H9 (cell line): ENCODE results near the gene SLC34A3. TPM values are rescaled to one million over a fixed set of nuclear protein-coding genes. Genes with fewer than 3 reads are reported as not detected.

Experiments used
- DNase-seq: peaks from one replicate; pipeline ENCODE4 v3.0.0-alpha.2; 2017
- H2AFZ ChIP-seq: one replicate; pipeline ENCODE4 v1.6.1; 2013; ENCODE audit warnings: mild to moderate bottlenecking, low read length, control low read depth, moderate library complexity
- H2AK5ac ChIP-seq: 2 replicates; pipeline ENCODE4 v1.6.1; 2013; ENCODE audit warnings: low read length, control low read depth, mixed read lengths; ENCODE audit not compliant: insufficient read length
- H2BK120ac ChIP-seq: one replicate; pipeline ENCODE4 v1.6.1; 2013; ENCODE audit warnings: low read depth, mild to moderate bottlenecking, low read length, control low read depth, inconsistent platforms; ENCODE audit not compliant: poor library complexity, severe bottlenecking
- H2BK12ac ChIP-seq: 2 replicates; pipeline ENCODE4 v1.6.1; 2013; ENCODE audit warnings: low read length, control low read depth, mixed read lengths, low read depth; ENCODE audit not compliant: insufficient read length
- H2BK15ac ChIP-seq: 2 replicates; pipeline ENCODE4 v1.6.1; 2013; ENCODE audit warnings: low read depth, low read length, control low read depth
- H2BK20ac ChIP-seq: one replicate; pipeline ENCODE4 v1.6.1; 2013; ENCODE audit warnings: low read depth, mild to moderate bottlenecking, low read length, control low read depth, inconsistent platforms; ENCODE audit not compliant: poor library complexity, severe bottlenecking
- H2BK5ac ChIP-seq: 2 replicates; pipeline ENCODE4 v1.6.1; 2013; ENCODE audit warnings: low read length, control low read depth, mixed read lengths; ENCODE audit not compliant: insufficient read length
- H3K14ac ChIP-seq: 2 replicates; pipeline ENCODE4 v1.6.1; 2013; ENCODE audit warnings: low read length, control low read depth; ENCODE audit not compliant: insufficient read depth
- H3K18ac ChIP-seq: 2 replicates; pipeline ENCODE4 v1.6.1; 2013; ENCODE audit warnings: low read depth, mild to moderate bottlenecking, mixed read lengths, low read length, control low read depth; ENCODE audit not compliant: insufficient read length
- H3K23ac ChIP-seq: 2 replicates; pipeline ENCODE4 v1.6.1; 2013; ENCODE audit warnings: low read length, control low read depth, mixed read lengths, low read depth; ENCODE audit not compliant: insufficient read length
- H3K23me2 ChIP-seq: 2 replicates; pipeline ENCODE4 v1.6.1; 2013; ENCODE audit warnings: low read depth, mild to moderate bottlenecking, mixed read lengths, low read length, control low read depth; ENCODE audit not compliant: insufficient read length, poor library complexity, severe bottlenecking
- H3K27ac ChIP-seq: 2 replicates; pipeline ENCODE4 v1.5.1; 2013; ENCODE audit warnings: low read length, control low read depth, mixed read lengths, low read depth; ENCODE audit not compliant: insufficient read length
- H3K27me3 ChIP-seq: 2 replicates; pipeline ENCODE4 v1.6.1; 2013; ENCODE audit warnings: low read length, control low read depth, inconsistent platforms; ENCODE audit not compliant: insufficient read depth
- H3K4ac ChIP-seq: 2 replicates; pipeline ENCODE4 v1.6.1; 2013; ENCODE audit warnings: low read depth, mild to moderate bottlenecking, control low read depth, inconsistent platforms, low read length, moderate library complexity
- H3K4me1 ChIP-seq: 2 replicates; pipeline ENCODE4 v1.6.1; 2013; ENCODE audit warnings: low read length, control low read depth, inconsistent platforms; ENCODE audit not compliant: insufficient read depth
- H3K4me2 ChIP-seq: 2 replicates; pipeline ENCODE4 v1.6.1; 2013; ENCODE audit warnings: low read length, control low read depth, mixed read lengths; ENCODE audit not compliant: insufficient read length, insufficient read depth
- H3K56ac ChIP-seq: 2 replicates; pipeline ENCODE4 v1.6.1; 2013; ENCODE audit warnings: low read depth, mild to moderate bottlenecking, mixed read lengths, low read length, control low read depth; ENCODE audit not compliant: insufficient read length
- H3K79me1 ChIP-seq: 2 replicates; pipeline ENCODE4 v1.6.1; 2013; ENCODE audit warnings: low read depth, mild to moderate bottlenecking, moderate library complexity, low read length, control low read depth, inconsistent platforms; ENCODE audit not compliant: insufficient read depth, poor library complexity, severe bottlenecking
- H3K79me2 ChIP-seq: 2 replicates; pipeline ENCODE4 v1.6.1; 2013; ENCODE audit warnings: low read length, control low read depth, inconsistent platforms; ENCODE audit not compliant: insufficient read depth
- H3K9ac ChIP-seq: 2 replicates; pipeline ENCODE4 v1.6.1; 2013; ENCODE audit warnings: low read length, control low read depth, mixed read lengths; ENCODE audit not compliant: insufficient read length; ENCODE audit errors: extremely low read depth
- H3K9me3 ChIP-seq: one replicate; pipeline ENCODE4 v1.6.1; 2013; ENCODE audit warnings: low read depth, low read length, inconsistent platforms; ENCODE audit not compliant: control insufficient read depth
- H3T11ph ChIP-seq: one replicate; pipeline ENCODE4 v1.6.1; 2013; ENCODE audit warnings: mild to moderate bottlenecking, low read length, control low read depth, inconsistent platforms
- H4K20me1 ChIP-seq: one replicate; pipeline ENCODE4 v1.6.1; 2013; ENCODE audit not compliant: control insufficient read depth, insufficient read length, insufficient read depth
- H4K5ac ChIP-seq: 2 replicates; pipeline ENCODE4 v1.6.1; 2013; ENCODE audit warnings: low read depth, mild to moderate bottlenecking, mixed read lengths, low read length, control low read depth; ENCODE audit not compliant: insufficient read length
- H4K8ac ChIP-seq: replicated peaks from 2 replicates; pipeline ENCODE4 v1.6.1; 2013; ENCODE audit warnings: low read length, control low read depth, mixed read lengths, low read depth; ENCODE audit not compliant: insufficient read length
- H4K91ac ChIP-seq: 2 replicates; pipeline ENCODE4 v1.6.1; 2013; ENCODE audit warnings: low read depth, mild to moderate bottlenecking, moderate library complexity, mixed read lengths, low read length, control low read depth; ENCODE audit not compliant: insufficient read length
- H3K27ac Mint-ChIP-seq, 3 experiments: 2 replicates in 2 of 3; 3 replicates in 1 of 3; pipeline ENCODE4 v1.8.0; 2020 to 2021; ENCODE audit warnings: mixed read lengths in 3 of 3, mild to moderate bottlenecking in 1 of 3, moderate library complexity in 1 of 3
- H3K27me3 Mint-ChIP-seq: 2 replicates; pipeline ENCODE4 v1.8.0; 2021; ENCODE audit warnings: low read depth, mild to moderate bottlenecking, moderate library complexity, mixed read lengths
- H3K36me3 Mint-ChIP-seq, 3 experiments: 2 replicates in 2 of 3; 3 replicates in 1 of 3; pipeline ENCODE4 v1.8.0; 2020 to 2021; ENCODE audit warnings: low read depth in 3 of 3, mixed read lengths in 3 of 3; ENCODE audit not compliant: insufficient read depth in 1 of 3
- H3K4me1 Mint-ChIP-seq, 2 experiments: 2 replicates each; pipeline ENCODE4 v1.8.0; 2020; ENCODE audit warnings: mixed read lengths in 2 of 2
- H3K4me3 Mint-ChIP-seq, 2 experiments: 2 replicates in 1 of 2; 3 replicates in 1 of 2; pipeline ENCODE4 v1.8.0; 2020 to 2021; ENCODE audit warnings: mild to moderate bottlenecking in 2 of 2, mixed read lengths in 2 of 2, moderate library complexity in 1 of 2
- H3K9me3 Mint-ChIP-seq, 2 experiments: 2 replicates in 1 of 2; 3 replicates in 1 of 2; pipeline ENCODE4 v1.8.0; 2020; ENCODE audit warnings: mild to moderate bottlenecking in 2 of 2, mixed read lengths in 2 of 2, moderate library complexity in 1 of 2
- WGBS: extraction: QIAGEN DNeasy Blood & Tissue Kit; methylation state at CpG from one replicate; pipeline ENCODE4 v1.1.7; 2013; ENCODE audit warnings: missing lambda C conversion rate, low lambda C conversion rate, mixed read lengths; ENCODE audit not compliant: insufficient read length; ENCODE audit errors: extremely low coverage; 5-methylcytosine and 5-hydroxymethylcytosine counted together
- total RNA-seq: library from RNA; stranded (reverse); gene quantifications from 2 replicates; pipeline ENCODE4 v1.2.1, GENCODE V29; 2021
- TF ChIP-seq, protein P1 (sequence below): fragments of 200-600 bp; sonication (generic); conservative IDR thresholded peaks from 3 replicates; pipeline ENCODE4 v1.8.0; 2021; ENCODE audit warnings: antibody characterized with exemption, mild to moderate bottlenecking

Gene SLC34A3
- total RNA-seq, 1 experiment from 2014 or later = not detected

DNA sequence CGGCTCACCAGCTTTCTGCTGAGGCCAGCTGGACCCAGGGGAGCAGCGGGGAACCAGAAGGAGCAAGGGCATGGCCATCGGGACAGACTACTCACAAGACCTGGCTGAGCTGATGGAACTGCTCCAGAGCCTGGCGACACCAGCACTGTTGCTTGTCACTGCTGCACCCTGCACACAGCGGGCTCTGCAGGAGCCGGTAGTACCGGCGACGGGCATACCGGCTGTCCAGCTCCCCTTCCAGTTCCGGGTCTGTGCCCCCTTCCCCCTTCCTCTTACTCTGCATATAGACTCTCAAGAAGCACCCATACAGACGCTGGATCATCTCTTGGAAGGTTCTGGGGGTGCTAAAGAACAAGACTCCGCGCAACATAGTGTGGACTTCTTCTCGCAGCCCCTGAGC, 43.3 kb upstream of the SLC34A3 start:
- Mint-ChIP-seq H3K36me3 (peaks cover 7 to 59% (median 49%) of the 10 kb centered on the region in 3 experiments; a peak in 6 of 7 replicates), H3K4me3 (peak overlapping the region; percentile 90 to 97), H3K9me3 (no peaks in the 10 kb centered on the region), H3K4me1 (peaks cover 17 to 22% of the 10 kb centered on the region in 2 experiments), H3K27ac (peak overlapping the region in 1 of 3 experiments; percentile 88; a peak in 2 of 7 replicates), H3K27me3 (no peaks in the 10 kb centered on the region)
- no peak overlapping the region for H3K23ac ChIP-seq
- H2BK15ac ChIP-seq = no peak overlapping the region
- no peak overlapping the region for H2BK20ac ChIP-seq
- H4K20me1 ChIP-seq = peaks cover 2% of the 10 kb centered on the region
- no peaks in the 10 kb centered on the region for H3K27me3 ChIP-seq
- H3K79me1 ChIP-seq = peaks cover 6% of the 10 kb centered on the region
- no peak overlapping the region for H3K4ac ChIP-seq
- no peak overlapping the region for H3K56ac ChIP-seq
- DNase-seq = no peak
- H4K5ac ChIP-seq = no peak overlapping the region
- no peak overlapping the region for H2BK5ac ChIP-seq
- WGBS = no CpG with 5 or more reads among the region's 15 CpGs
- H3K27ac ChIP-seq = no peak overlapping the region
- no peak overlapping the region for H3K18ac ChIP-seq
- no peak overlapping the region for H2BK12ac ChIP-seq
- H3K79me2 ChIP-seq = peaks cover 10% of the 10 kb centered on the region; the same call in 1 of the 2 replicates
- no peak overlapping the region for H2AK5ac ChIP-seq
- H3K4me2 ChIP-seq = peak overlapping the region; percentile 82
- no peak overlapping the region for H4K8ac ChIP-seq
- H2AFZ ChIP-seq = no peak overlapping the region
- no peak overlapping the region for H3T11ph ChIP-seq
- H3K9ac ChIP-seq = no peak overlapping the region
- peaks cover 13% of the 10 kb centered on the region for H3K23me2 ChIP-seq
- H2BK120ac ChIP-seq = no peak overlapping the region
- no peak overlapping the region for H3K14ac ChIP-seq
- no peaks in the 10 kb centered on the region for H3K9me3 ChIP-seq
- peaks cover 5% of the 10 kb centered on the region; the same call in 1 of the 2 replicates for H3K4me1 ChIP-seq
- TF ChIP-seq, protein P1, sequence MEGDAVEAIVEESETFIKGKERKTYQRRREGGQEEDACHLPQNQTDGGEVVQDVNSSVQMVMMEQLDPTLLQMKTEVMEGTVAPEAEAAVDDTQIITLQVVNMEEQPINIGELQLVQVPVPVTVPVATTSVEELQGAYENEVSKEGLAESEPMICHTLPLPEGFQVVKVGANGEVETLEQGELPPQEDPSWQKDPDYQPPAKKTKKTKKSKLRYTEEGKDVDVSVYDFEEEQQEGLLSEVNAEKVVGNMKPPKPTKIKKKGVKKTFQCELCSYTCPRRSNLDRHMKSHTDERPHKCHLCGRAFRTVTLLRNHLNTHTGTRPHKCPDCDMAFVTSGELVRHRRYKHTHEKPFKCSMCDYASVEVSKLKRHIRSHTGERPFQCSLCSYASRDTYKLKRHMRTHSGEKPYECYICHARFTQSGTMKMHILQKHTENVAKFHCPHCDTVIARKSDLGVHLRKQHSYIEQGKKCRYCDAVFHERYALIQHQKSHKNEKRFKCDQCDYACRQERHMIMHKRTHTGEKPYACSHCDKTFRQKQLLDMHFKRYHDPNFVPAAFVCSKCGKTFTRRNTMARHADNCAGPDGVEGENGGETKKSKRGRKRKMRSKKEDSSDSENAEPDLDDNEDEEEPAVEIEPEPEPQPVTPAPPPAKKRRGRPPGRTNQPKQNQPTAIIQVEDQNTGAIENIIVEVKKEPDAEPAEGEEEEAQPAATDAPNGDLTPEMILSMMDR = no peak
- H4K91ac ChIP-seq = no peak overlapping the region
